H1 (cell line): ENCODE measurements around the gene DRC7. TPM values are rescaled to one million over a fixed set of nuclear protein-coding genes. Genes with fewer than 3 reads are reported as not detected.

Experiments
- CTCF ChIA-PET: fragments of 300-600 bp; sonication (Branson Sonifier 250); formaldehyde crosslinking; loops from one replicate; lab custom pipeline; 2021; ENCODE audit not compliant: partially characterized antibody; lab: Charles Lee
- POLR2A ChIA-PET: fragments of 300-600 bp; sonication (Branson Sonifier 250); formaldehyde crosslinking; loops from one replicate; lab custom pipeline; 2021; ENCODE audit warnings: inconsistent platforms; ENCODE audit not compliant: partially characterized antibody; lab: Charles Lee
- DNase-seq, 2 experiments: peaks; one replicate each; pipeline versions ENCODE4 v3.0.0 to v3.0.0-alpha.2; 2010 to 2022; ENCODE audit warnings: low spot score in 2 of 2, low read depth in 1 of 2, mixed read lengths in 1 of 2
- FAIRE-seq: peaks from 2 replicates; lab custom pipeline; 2011; peaks lifted over from hg19 to GRCh38; lab: Jason Lieb, UNC
- H2AFZ ChIP-seq: 2 replicates; pipeline ENCODE4 v1.8.1; 2012; ENCODE audit warnings: low read length, inconsistent platforms
- H2AK5ac ChIP-seq: 2 replicates; pipeline ENCODE4 v1.6.1; 2013; ENCODE audit warnings: low read depth, low read length
- H2BK120ac ChIP-seq: replicated peaks from 2 replicates; pipeline ENCODE3; 2013; ENCODE audit warnings: low read depth, low read length, inconsistent platforms
- H2BK12ac ChIP-seq: 2 replicates; pipeline ENCODE4 v1.6.1; 2013; ENCODE audit warnings: low read depth, low read length
- H2BK15ac ChIP-seq: 2 replicates; pipeline ENCODE4 v1.6.1; 2013; ENCODE audit warnings: low read length
- H2BK20ac ChIP-seq: 2 replicates; pipeline ENCODE4 v1.6.1; 2013; ENCODE audit warnings: low read length
- H2BK5ac ChIP-seq: 2 replicates; pipeline ENCODE4 v1.6.1; 2013; ENCODE audit warnings: low read depth, low read length
- H3K14ac ChIP-seq: 2 replicates; pipeline ENCODE4 v1.6.1; 2013; ENCODE audit warnings: inconsistent platforms; ENCODE audit not compliant: insufficient read length
- H3K18ac ChIP-seq: 2 replicates; pipeline ENCODE4 v1.6.1; 2013; ENCODE audit warnings: low read length; ENCODE audit errors: extremely low read depth
- H3K23ac ChIP-seq: 2 replicates; pipeline ENCODE4 v1.6.1; 2013; ENCODE audit warnings: inconsistent platforms; ENCODE audit not compliant: insufficient read length
- H3K23me2 ChIP-seq: 2 replicates; pipeline ENCODE4 v1.6.1; 2013; ENCODE audit warnings: low read depth, low read length
- H3K27ac ChIP-seq: 2 replicates; pipeline ENCODE4 v1.6.1; 2011; ENCODE audit warnings: low read depth, low read length, inconsistent platforms
- H3K27me3 ChIP-seq, 4 experiments: replicated peaks in 1 of 4; 1 replicate in 1 of 4; 2 replicates in 3 of 4; pipeline versions ENCODE4 v1.6.1 to v1.8.1; 2011 to 2013; ENCODE audit warnings: low read length in 3 of 4, mild to moderate bottlenecking in 3 of 4, inconsistent platforms in 2 of 4, mixed read lengths in 2 of 4, moderate library complexity in 1 of 4; ENCODE audit not compliant: control insufficient read depth in 3 of 4, insufficient read depth in 3 of 4; ENCODE audit errors: extremely low read depth in 1 of 4
- H3K36me3 ChIP-seq, 4 experiments: 2 replicates each; pipeline versions ENCODE4 v1.6.1 to v1.8.1; 2011 to 2013; ENCODE audit warnings: mild to moderate bottlenecking in 4 of 4, low read length in 3 of 4, moderate library complexity in 2 of 4, control low read depth in 1 of 4, inconsistent platforms in 1 of 4; ENCODE audit not compliant: insufficient read depth in 4 of 4, control insufficient read depth in 2 of 4
- H3K4ac ChIP-seq: replicated peaks from 2 replicates; pipeline ENCODE3; 2013; ENCODE audit warnings: low read length, low read depth, mixed read lengths, inconsistent platforms; ENCODE audit not compliant: insufficient read length
- H3K4me1 ChIP-seq, 4 experiments: replicated peaks in 1 of 4; 1 replicate in 1 of 4; 2 replicates in 3 of 4; pipeline versions ENCODE4 v1.6.1 to v1.8.1; 2011 to 2013; ENCODE audit warnings: low read length in 3 of 4, inconsistent platforms in 2 of 4, mixed read lengths in 1 of 4; ENCODE audit not compliant: insufficient read depth in 4 of 4, control insufficient read depth in 3 of 4
- H3K4me2 ChIP-seq, 2 experiments: 2 replicates each; pipeline versions ENCODE4 v1.6.1 to v1.8.1; 2011 to 2013; ENCODE audit warnings: low read depth in 2 of 2, low read length in 2 of 2, control low read depth in 1 of 2, inconsistent platforms in 1 of 2, mild to moderate bottlenecking in 1 of 2; ENCODE audit not compliant: insufficient read depth in 1 of 2
- H3K4me3 ChIP-seq, 4 experiments: fragments of 200-600, 300-600 bp in 1 of 4; sonication (generic), shearing (Covaris generic), sonication (Bioruptor Twin) in 1 of 4; 2 replicates each; pipeline versions ENCODE4 v1.5.1 to v1.8.1; 2011 to 2016; ENCODE audit warnings: low read length in 4 of 4, low read depth in 3 of 4, control low read depth in 2 of 4, inconsistent platforms in 2 of 4, mild to moderate bottlenecking in 2 of 4, mixed read lengths in 1 of 4, moderate library complexity in 1 of 4; ENCODE audit not compliant: insufficient read depth in 2 of 4; ENCODE audit errors: extremely low read depth in 1 of 4
- H3K56ac ChIP-seq: replicated peaks from 2 replicates; pipeline ENCODE3; 2013; ENCODE audit warnings: low read depth, mild to moderate bottlenecking, mixed read lengths, low read length, inconsistent platforms; ENCODE audit not compliant: insufficient read length
- H3K79me1 ChIP-seq: 2 replicates; pipeline ENCODE4 v1.6.1; 2013; ENCODE audit warnings: low read depth, low read length, control low read depth
- H3K79me2 ChIP-seq, 2 experiments: 2 replicates each; pipeline versions ENCODE4 v1.6.1 to v1.8.1; 2012 to 2013; ENCODE audit warnings: low read length in 2 of 2, mild to moderate bottlenecking in 2 of 2, inconsistent platforms in 1 of 2; ENCODE audit not compliant: insufficient read depth in 2 of 2, control insufficient read depth in 1 of 2
- H3K9ac ChIP-seq, 4 experiments: replicated peaks in 1 of 4; 1 replicate in 1 of 4; 2 replicates in 3 of 4; pipeline versions ENCODE4 v1.6.1 to v1.8.1; 2011 to 2013; ENCODE audit warnings: low read depth in 3 of 4, low read length in 3 of 4, control low read depth in 2 of 4, mild to moderate bottlenecking in 2 of 4, moderate library complexity in 2 of 4, inconsistent platforms in 1 of 4; ENCODE audit errors: extremely low read depth in 1 of 4
- H3K9me3 ChIP-seq, 2 experiments: 2 replicates each; pipeline versions ENCODE4 v1.6.1 to v1.8.1; 2012 to 2013; ENCODE audit warnings: mild to moderate bottlenecking in 2 of 2, moderate library complexity in 2 of 2, control low read depth in 1 of 2, inconsistent platforms in 1 of 2, low read depth in 1 of 2, low read length in 1 of 2, mixed read lengths in 1 of 2; ENCODE audit not compliant: insufficient read depth in 2 of 2
- H4K20me1 ChIP-seq, 2 experiments: replicated peaks in 1 of 2; 2 replicates each; pipeline versions ENCODE3 to v1.8.1; 2011 to 2013; ENCODE audit warnings: inconsistent platforms in 2 of 2, low read length in 2 of 2, mild to moderate bottlenecking in 1 of 2; ENCODE audit not compliant: insufficient read depth in 2 of 2, control insufficient read depth in 1 of 2
- H4K5ac ChIP-seq: 2 replicates; pipeline ENCODE4 v1.6.1; 2013; ENCODE audit warnings: low read length, low read depth, mixed read lengths, inconsistent platforms; ENCODE audit not compliant: insufficient read length
- H4K8ac ChIP-seq: 2 replicates; pipeline ENCODE4 v1.8.0; 2013; ENCODE audit warnings: mild to moderate bottlenecking, moderate library complexity, low read length, inconsistent platforms; ENCODE audit not compliant: insufficient read depth; ENCODE audit errors: extremely low read depth
- H4K91ac ChIP-seq: replicated peaks from 2 replicates; pipeline ENCODE3; 2013; ENCODE audit warnings: low read length, mixed read lengths, inconsistent platforms; ENCODE audit not compliant: insufficient read length
- ASH2L ChIP-seq: fragments of 200-600, 300-600 bp; sonication (generic); IDR thresholded peaks from one replicate; pipeline ENCODE4 v1.7.1; 2017; ENCODE audit warnings: low read length
- GABPA ChIP-seq: IDR thresholded peaks from 2 replicates; pipeline ENCODE4 v1.6.1; 2011; ENCODE audit warnings: mild to moderate bottlenecking, low read length, moderate library complexity, borderline replicate concordance; ENCODE audit not compliant: insufficient read depth
- GTF2F1 ChIP-seq: IDR thresholded peaks from 2 replicates; pipeline ENCODE4 v1.6.1; 2012; ENCODE audit warnings: low read depth, low read length, improper control_type of control experiment, borderline replicate concordance
- POLR2A ChIP-seq, 2 experiments: IDR thresholded peaks; 1 replicate in 1 of 2; 2 replicates in 1 of 2; pipeline ENCODE4 v1.6.1; 2011; ENCODE audit warnings: low read depth in 2 of 2, low read length in 2 of 2, mild to moderate bottlenecking in 2 of 2; ENCODE audit errors: control extremely low read depth in 1 of 2
- POLR2AphosphoS5 ChIP-seq: IDR thresholded peaks from 2 replicates; pipeline ENCODE4 v1.6.1; 2011; ENCODE audit warnings: low read depth, low read length
- RBBP5 ChIP-seq: IDR thresholded peaks from 2 replicates; pipeline ENCODE4 v1.7.1; 2012; ENCODE audit warnings: low read depth, mild to moderate bottlenecking, inconsistent platforms, low read length, moderate library complexity, borderline replicate concordance
- SIN3A ChIP-seq, 2 experiments: IDR thresholded peaks in 1 of 2; conservative IDR thresholded peaks in 1 of 2; 2 replicates each; pipeline ENCODE4 v1.6.1; 2011 to 2012; ENCODE audit warnings: low read length in 2 of 2, improper control_type of control experiment in 1 of 2, low read depth in 1 of 2, mild to moderate bottlenecking in 1 of 2
- TEAD4 ChIP-seq: IDR thresholded peaks from 2 replicates; pipeline ENCODE4 v1.6.1; 2012; ENCODE audit warnings: low read depth, low read length, inconsistent platforms, mixed read lengths
- ZNF274 ChIP-seq: IDR thresholded peaks from 2 replicates; pipeline ENCODE4 v1.7.0; 2012; ENCODE audit warnings: low read length, borderline replicate concordance; ENCODE audit errors: extremely low read depth
- WGBS, 2 experiments: shearing (Covaris generic) in 1 of 2; methylation state at CpG; one replicate each; pipeline versions ENCODE4 v1.1.6 to v1.1.7; 2013 to 2015; ENCODE audit warnings: low lambda C conversion rate in 2 of 2, mixed read lengths in 2 of 2, inconsistent platforms in 1 of 2, low coverage in 1 of 2, missing lambda C conversion rate in 1 of 2; ENCODE audit not compliant: insufficient replicate concordance in 2 of 2, insufficient coverage in 1 of 2, insufficient read length in 1 of 2; ENCODE audit errors: extremely low coverage in 1 of 2, missing lambda C conversion rate in 1 of 2; 5-methylcytosine and 5-hydroxymethylcytosine counted together
- polyA plus RNA-seq, 7 experiments: library from polyadenylated mRNA; depleted of rRNA in 3 of 7; stranded (reverse) in 5 of 7; unstranded in 2 of 7; fragments of >200 nt in 5 of 7; fragments of 200-250 nt in 2 of 7; gene quantifications; 1 replicate in 5 of 7; 2 replicates in 1 of 7; 4 replicates in 1 of 7; pipeline versions ENCODE4 v1.2.1 to v1.2.3, GENCODE V29; 2011 to 2013; ENCODE audit warnings: missing spikeins in 2 of 7, mixed read lengths in 2 of 7
- total RNA-seq: library from RNA; stranded (reverse); fragmentation: NEBNext Ultra II Directional; extraction: Animal tissue kit (Norgen Biotek cat#: 25700); gene quantifications from 2 replicates; pipeline ENCODE4 v1.2.1, GENCODE V29; 2021

DRC7 gene
- total and polyA plus RNA-seq, 2 of the 8 experiments (the other 6 are each of a cell fraction or from before 2014, with no cell fraction given) = 0.14 TPM; not detected in 1

DNA sequence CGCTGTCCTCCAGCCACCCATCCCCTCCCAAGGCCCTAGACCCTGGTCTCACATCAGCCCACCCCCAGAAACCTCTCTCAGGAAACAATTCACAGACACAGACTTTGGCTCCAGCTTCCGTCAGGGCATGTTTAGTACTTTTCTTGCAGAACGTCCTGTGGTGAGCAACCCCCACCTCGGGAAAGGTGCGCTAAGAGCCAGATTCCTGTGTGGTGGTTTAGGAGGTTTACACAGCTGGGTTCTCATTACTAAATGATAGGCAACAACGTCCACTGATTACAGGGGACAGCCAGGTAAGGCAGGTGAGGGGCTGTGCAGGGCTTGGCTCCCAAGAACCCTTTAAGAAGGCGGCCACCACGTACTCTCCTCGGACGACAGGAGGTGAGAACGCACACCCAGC, 78.4 kb downstream of the DRC7 start:
- Histone ChIP-seq H3K14ac (no peak overlapping the region), H3K27ac (no peak overlapping the region), H3K56ac (no peak overlapping the region), H2BK15ac (no peak overlapping the region), H3K9ac (no peak overlapping the region), H3K23me2 (no peaks in the 10 kb centered on the region), H2BK120ac (no peak overlapping the region), H2BK5ac (no peak overlapping the region), H3K27me3 (peaks cover 0 to 4% (median 1%) of the 10 kb centered on the region in 4 experiments; a peak in 3 of 7 replicates), H3K18ac (no peak overlapping the region), H3K23ac (no peak overlapping the region), H2BK12ac (0 out of 2 replicates have a peak overlapping the region, but pooled peaks have one; percentile 39), H3K4me3 (no peak overlapping the region), H4K8ac (no peak overlapping the region), H4K5ac (no peak overlapping the region), H3K4ac (no peak overlapping the region), H3K9me3 (no peaks in the 10 kb centered on the region), H2BK20ac (no peak overlapping the region), H3K79me2 (no peaks in the 10 kb centered on the region), H2AFZ (no peak overlapping the region), H3K4me2 (no peak overlapping the region), H3K4me1 (peaks cover 6 to 19% (median 17%) of the 10 kb centered on the region in 4 experiments), H4K91ac (no peak overlapping the region), H3K36me3 (no peaks in the 10 kb centered on the region), H2AK5ac (no peak overlapping the region), H3K79me1 (no peaks in the 10 kb centered on the region), H4K20me1 (no peaks in the 10 kb centered on the region)
- DNase-seq (no peak), FAIRE-seq (no peak)
- WGBS, 2 experiments = 90% methylated on average over 11 of the region's 11 CpGs; no CpG with 5 or more reads in 1 of the 2 experiments
- POLR2A ChIA-PET = interaction anchor here (1.0 kb wide), 1 partner anchor 38 kb away, joined by 3 read pairs; no protein-coding TSS in a partner anchor
- CTCF ChIA-PET = interaction anchor here (0.5 to 22.4 kb wide), 9 partner anchors 16 to 126 kb away, joined by 3 to 279 read pairs (median 6); partner anchors contain the start of genes KATNB1 and KIFC3
- no peak for TF ChIP-seq SIN3A (conservative IDR thresholded peaks at IDR 0.05 in 1 of 2, IDR thresholded peaks at IDR 0.05 in 1 of 2; ENCODE audit: low read depth in 1 of 2, low read length in 2 of 2)
- no peak for TF ChIP-seq ASH2L
- no peak for TF ChIP-seq GABPA
- no peak for TF ChIP-seq RBBP5
- TF ChIP-seq ZNF274 = no peak
- TF ChIP-seq TEAD4 = no peak
- no peak for TF ChIP-seq POLR2A (IDR thresholded peaks at IDR 0.05; ENCODE audit: control extremely low read depth in 1 of 2, low read depth in 2 of 2, low read length in 2 of 2)
- TF ChIP-seq GTF2F1 = no peak
- no peak for TF ChIP-seq POLR2AphosphoS5
